ENCODE results near the gene PLK2. TPM values are rescaled to one million over a fixed set of nuclear protein-coding genes. Genes with fewer than 3 reads are reported as not detected.

PLK2 gene
- total RNA-seq, 1 experiment from 2014 or later = 31.9 TPM

DNA sequence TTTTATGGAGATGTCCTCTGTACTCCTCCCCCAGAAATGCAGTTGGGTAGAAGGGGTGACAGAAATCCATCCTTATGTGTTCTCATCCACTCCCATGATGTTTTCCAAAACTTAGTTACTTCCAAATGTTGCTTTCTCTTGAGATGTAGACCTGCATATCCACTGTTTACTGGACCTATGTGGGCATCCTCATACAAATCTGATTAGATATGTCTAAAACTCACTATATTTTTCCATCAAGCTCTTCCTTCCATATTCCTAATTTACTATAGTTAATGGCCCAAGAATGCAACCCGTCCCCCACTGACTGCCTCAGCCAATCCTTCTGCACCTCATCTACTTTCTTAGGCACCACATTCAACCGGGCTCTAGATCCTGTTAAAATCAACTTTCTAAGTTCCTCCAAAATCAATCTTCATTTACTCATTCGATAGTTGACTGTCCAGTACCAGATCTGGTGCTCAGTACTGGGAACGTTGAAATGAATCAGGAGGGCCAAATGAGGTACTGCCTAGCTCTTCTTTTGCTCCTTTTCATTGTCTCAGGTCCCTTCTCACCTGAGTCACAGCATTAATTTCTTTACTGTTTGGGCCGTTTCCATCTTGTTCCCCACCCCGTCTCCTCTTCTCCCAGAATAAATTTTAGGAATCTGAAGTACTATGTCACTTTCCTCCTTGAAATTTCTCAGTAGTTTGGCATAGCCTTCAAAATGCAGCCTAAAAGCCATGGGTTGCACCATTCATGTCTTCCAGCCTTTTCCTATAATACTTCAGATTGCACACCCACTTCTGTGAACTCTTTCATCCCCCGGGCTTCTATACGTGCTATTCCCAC lies 7.9 kb downstream of the PLK2 start:
- no TSS peak for BruUV-seq (replicated peaks)
- intact Hi-C loops (cut with micrococcal nuclease; ENCODE audit: unreplicated experiment) = no loop called here
- peaks cover 3% of the 10 kb centered on the region; the same call in 1 of the 2 replicates for H3K36me3 ChIP-seq (ENCODE audit: control insufficient read depth, insufficient read depth, low read length)
- Mint-ChIP-seq H3K27me3 (ENCODE audit: insufficient read depth, unreplicated experiment) (no peaks in the 10 kb centered on the region), H3K36me3 (ENCODE audit: insufficient read depth, unreplicated experiment) (peaks cover 40% of the 10 kb centered on the region), H3K27ac (ENCODE audit: unreplicated experiment) (no peak overlapping the region), H3K4me1 (ENCODE audit: low read depth, unreplicated experiment) (no peaks in the 10 kb centered on the region), H3K9me3 (ENCODE audit: unreplicated experiment) (no peaks in the 10 kb centered on the region), H3K4me3 (ENCODE audit: unreplicated experiment) (no peak overlapping the region)
- ChIA-PET CTCF (no interaction called here), POLR2A (no interaction called here)
- H3K9me3 ChIP-seq = no peaks in the 10 kb centered on the region
- DNase-seq = no peak
- H3K4me3 ChIP-seq (ENCODE audit: low read depth, low read length) = no peak overlapping the region
- no peaks in the 10 kb centered on the region for H3K4me1 ChIP-seq
- no peak for TF ChIP-seq CTCF (IDR thresholded peaks at IDR 0.05; ENCODE audit: insufficient read depth in 1 of 2, low read depth in 1 of 2, low read length in 1 of 2, severe bottlenecking in 1 of 2, unreplicated experiment in 1 of 2)
- no peaks in the 10 kb centered on the region for H3K27me3 ChIP-seq (replicated peaks; ENCODE audit: control insufficient read depth, insufficient read depth, low read length)

DNA sequence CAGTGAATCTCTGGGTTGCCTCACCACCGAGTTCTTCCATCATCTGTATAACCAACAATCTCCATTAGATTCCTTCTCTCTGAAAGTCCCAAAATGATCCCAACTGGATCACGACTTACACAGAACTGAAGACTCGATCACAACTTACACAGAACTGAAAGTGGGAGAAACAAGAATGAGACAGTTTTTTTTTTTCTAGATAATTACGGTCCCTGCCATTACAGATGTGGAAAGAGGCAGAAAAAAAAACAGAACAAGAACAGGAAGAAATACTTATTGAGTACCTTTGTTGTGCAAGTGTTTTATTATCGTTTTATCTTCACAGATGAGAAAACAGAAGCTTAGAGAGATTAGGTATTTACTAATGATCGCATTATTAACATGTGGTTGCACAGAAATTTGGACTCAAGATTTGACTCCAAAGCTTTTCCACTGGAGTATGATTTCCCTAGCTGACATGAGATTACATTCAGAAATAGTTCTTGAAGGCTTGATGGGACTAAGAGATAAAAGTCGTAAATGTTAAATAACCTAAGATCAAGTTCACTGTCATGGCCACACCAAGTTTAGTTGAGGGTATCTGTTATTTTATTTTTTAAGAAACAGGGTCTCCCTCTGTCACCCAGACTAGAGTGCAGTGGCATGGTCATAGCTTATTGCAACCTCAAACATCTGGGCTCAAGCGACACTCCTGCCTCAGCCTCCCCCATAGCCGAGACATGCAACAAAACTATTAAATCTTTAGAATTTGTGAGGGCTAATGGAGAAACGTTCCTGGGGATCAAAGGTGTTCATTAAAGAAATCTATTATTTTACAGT lies 8.9 kb downstream of the PLK2 start:
- intact Hi-C loops (cut with micrococcal nuclease; ENCODE audit: unreplicated experiment) = no loop called here
- no peaks in the 10 kb centered on the region for H3K27me3 ChIP-seq (replicated peaks; ENCODE audit: control insufficient read depth, insufficient read depth, low read length)
- DNase-seq = no peak
- no TSS peak for BruUV-seq (replicated peaks)
- Mint-ChIP-seq H3K27ac (ENCODE audit: unreplicated experiment) (no peak overlapping the region), H3K4me1 (ENCODE audit: low read depth, unreplicated experiment) (no peaks in the 10 kb centered on the region), H3K9me3 (ENCODE audit: unreplicated experiment) (no peaks in the 10 kb centered on the region), H3K4me3 (ENCODE audit: unreplicated experiment) (no peak overlapping the region), H3K36me3 (ENCODE audit: insufficient read depth, unreplicated experiment) (peaks cover 32% of the 10 kb centered on the region), H3K27me3 (ENCODE audit: insufficient read depth, unreplicated experiment) (no peaks in the 10 kb centered on the region)
- POLR2A ChIA-PET = no interaction called here
- no peak for TF ChIP-seq CTCF (IDR thresholded peaks at IDR 0.05; ENCODE audit: insufficient read depth in 1 of 2, low read depth in 1 of 2, low read length in 1 of 2, severe bottlenecking in 1 of 2, unreplicated experiment in 1 of 2)
- no peaks in the 10 kb centered on the region for H3K9me3 ChIP-seq
- CTCF ChIA-PET = no interaction called here
- no peak overlapping the region for H3K4me3 ChIP-seq (ENCODE audit: low read depth, low read length)
- peaks cover 3% of the 10 kb centered on the region; the same call in 1 of the 2 replicates for H3K36me3 ChIP-seq (ENCODE audit: control insufficient read depth, insufficient read depth, low read length)
- H3K4me1 ChIP-seq = no peaks in the 10 kb centered on the region

GRCh38 chr5:58450018-58450417 lies 9.9 kb downstream of the PLK2 start:
- no peak for DNase-seq
- H3K4me1 ChIP-seq = no peaks in the 10 kb centered on the region
- Mint-ChIP-seq H3K9me3 (ENCODE audit: unreplicated experiment) (no peaks in the 10 kb centered on the region), H3K27me3 (ENCODE audit: insufficient read depth, unreplicated experiment) (no peaks in the 10 kb centered on the region), H3K36me3 (ENCODE audit: insufficient read depth, unreplicated experiment) (peaks cover 22% of the 10 kb centered on the region), H3K4me1 (ENCODE audit: low read depth, unreplicated experiment) (no peaks in the 10 kb centered on the region), H3K4me3 (ENCODE audit: unreplicated experiment) (no peak overlapping the region), H3K27ac (ENCODE audit: unreplicated experiment) (no peak overlapping the region)
- H3K36me3 ChIP-seq (ENCODE audit: control insufficient read depth, insufficient read depth, low read length) = 0 out of 2 replicates have a peak, but pooled peaks cover 2% of the 10 kb centered on the region
- H3K4me3 ChIP-seq (ENCODE audit: low read depth, low read length) = no peak overlapping the region
- TF ChIP-seq CTCF (IDR thresholded peaks at IDR 0.05; ENCODE audit: insufficient read depth in 1 of 2, low read depth in 1 of 2, low read length in 1 of 2, severe bottlenecking in 1 of 2, unreplicated experiment in 1 of 2) = no peak
- ChIA-PET POLR2A (no interaction called here), CTCF (no interaction called here)
- intact Hi-C loops (cut with micrococcal nuclease; ENCODE audit: unreplicated experiment) = no loop called here
- no peaks in the 10 kb centered on the region for H3K9me3 ChIP-seq
- BruUV-seq (replicated peaks) = no TSS peak
- no peaks in the 10 kb centered on the region for H3K27me3 ChIP-seq (replicated peaks; ENCODE audit: control insufficient read depth, insufficient read depth, low read length)

Measured in Caco-2 (cell line).